GM19452 (cell line): Measurements from ENCODE around the gene CYP2W1.
"Not testable (repeated sequence)": the region's sequence is repeated elsewhere in the genome, so short reads cannot be mapped to it uniquely, and the experiment has no call there.

Experiments
- ATAC-seq: cut with Tn5 transposase; IDR thresholded peaks from one replicate; pipeline ENCODE4 v1.9.1; 2021; ENCODE audit not compliant: unreplicated experiment

The CYP2W1 gene

GRCh38 chr7:1025743-1026581, 43.0 kb downstream of the CYP2W1 start:
- ATAC-seq, result no peak

- no peak for ATAC-seq
Observed at GRCh38 chr7:1026721-1027161, 43.8 kb downstream of the CYP2W1 start.

GRCh38 chr7:1027242-1028043, 44.5 kb downstream of the CYP2W1 start:
- ATAC-seq, result peak; percentile 6

GRCh38 chr7:1028044-1028770, 45.2 kb downstream of the CYP2W1 start:
- peak; percentile 48 for ATAC-seq

- ATAC-seq, result no peak
Observed at GRCh38 chr7:1028775-1029636, 46.0 kb downstream of the CYP2W1 start.

GRCh38 chr7:1029637-1030443, 46.9 kb downstream of the CYP2W1 start:
- no peak for ATAC-seq

- ATAC-seq, result no peak
Observed at GRCh38 chr7:1030444-1031070, 47.6 kb downstream of the CYP2W1 start.

GRCh38 chr7:1031716-1032455, 48.9 kb downstream of the CYP2W1 start:
- ATAC-seq, result no peak

DNA sequence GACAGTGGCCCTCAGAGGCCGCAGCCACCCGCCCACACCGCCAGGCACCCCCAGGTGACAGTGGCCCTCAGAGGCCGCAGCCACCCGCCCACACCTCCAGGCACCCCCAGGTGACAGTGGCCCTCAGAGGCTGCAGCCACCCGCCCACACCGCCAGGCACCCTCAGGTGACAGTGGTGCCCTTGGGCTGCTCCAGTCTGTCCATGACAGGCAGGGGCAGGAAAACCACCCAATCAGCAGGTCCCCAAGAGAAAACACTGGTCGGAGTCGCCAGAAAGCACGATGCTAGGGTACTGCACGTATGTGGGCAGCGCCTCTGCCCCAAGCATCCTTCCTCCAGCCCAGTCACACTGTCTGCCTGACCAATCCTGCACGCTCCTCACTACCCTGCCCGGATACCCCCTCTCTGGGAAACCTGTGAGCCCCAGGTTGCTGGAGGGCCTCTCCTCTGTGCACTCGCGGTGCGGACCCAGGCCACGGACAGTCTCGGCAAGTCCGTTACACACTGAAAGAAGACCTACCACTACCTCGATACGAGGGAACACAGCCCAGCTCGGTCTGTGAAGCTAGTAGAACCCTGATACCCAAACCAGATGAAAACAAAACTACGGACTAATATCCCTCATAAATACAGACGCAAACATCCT, 49.7 kb downstream of the CYP2W1 start:
- no peak for ATAC-seq

DNA sequence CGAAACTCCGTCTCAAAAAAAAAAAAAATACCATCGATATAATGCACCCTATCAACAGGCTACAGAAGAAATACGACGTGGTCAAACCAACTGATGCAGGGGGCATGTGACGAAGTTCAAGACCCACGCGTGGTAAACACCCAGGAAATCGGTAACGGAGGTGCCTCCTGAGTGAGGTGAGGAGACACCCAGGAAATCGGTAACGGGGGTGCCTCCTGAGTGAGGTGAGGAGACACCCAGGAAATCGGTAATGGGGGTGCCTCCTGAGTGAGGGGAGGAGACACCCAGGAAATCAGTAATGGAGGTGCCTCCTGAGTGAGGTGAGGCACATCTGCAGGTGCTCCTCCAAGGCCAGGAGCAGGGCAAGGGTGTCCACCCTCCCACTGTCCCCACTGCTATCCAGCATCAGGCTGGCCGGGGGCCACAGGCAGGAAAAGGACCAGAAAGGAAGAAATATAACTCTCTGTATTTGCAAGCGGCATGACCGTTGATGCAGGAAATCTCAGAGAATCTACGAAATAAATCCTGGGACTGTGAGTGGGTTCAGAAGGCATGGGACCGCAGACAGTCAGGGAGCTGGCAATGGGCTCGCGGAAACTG, 50.7 kb downstream of the CYP2W1 start:
- ATAC-seq, result no peak

DNA sequence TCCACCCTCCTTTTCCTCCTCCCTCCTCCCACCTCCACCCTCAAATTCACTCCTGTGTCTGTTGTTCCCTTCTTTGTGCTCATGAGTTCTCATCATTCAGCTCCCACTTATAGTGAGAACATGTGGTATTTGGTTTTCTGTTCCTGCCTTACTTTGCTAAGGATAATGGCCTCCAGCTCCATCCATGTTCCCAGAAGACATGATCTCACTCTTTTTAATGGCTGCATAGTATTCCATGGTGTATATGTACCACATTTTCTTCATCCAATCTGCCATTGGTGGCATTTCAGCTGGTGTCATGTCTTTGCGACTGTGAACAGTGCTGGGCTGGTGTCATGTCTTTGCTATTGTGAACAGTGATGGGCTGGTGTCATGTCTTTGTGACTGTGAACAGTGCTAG, 51.8 kb downstream of the CYP2W1 start:
- ATAC-seq, result not testable (repeated sequence)

DNA sequence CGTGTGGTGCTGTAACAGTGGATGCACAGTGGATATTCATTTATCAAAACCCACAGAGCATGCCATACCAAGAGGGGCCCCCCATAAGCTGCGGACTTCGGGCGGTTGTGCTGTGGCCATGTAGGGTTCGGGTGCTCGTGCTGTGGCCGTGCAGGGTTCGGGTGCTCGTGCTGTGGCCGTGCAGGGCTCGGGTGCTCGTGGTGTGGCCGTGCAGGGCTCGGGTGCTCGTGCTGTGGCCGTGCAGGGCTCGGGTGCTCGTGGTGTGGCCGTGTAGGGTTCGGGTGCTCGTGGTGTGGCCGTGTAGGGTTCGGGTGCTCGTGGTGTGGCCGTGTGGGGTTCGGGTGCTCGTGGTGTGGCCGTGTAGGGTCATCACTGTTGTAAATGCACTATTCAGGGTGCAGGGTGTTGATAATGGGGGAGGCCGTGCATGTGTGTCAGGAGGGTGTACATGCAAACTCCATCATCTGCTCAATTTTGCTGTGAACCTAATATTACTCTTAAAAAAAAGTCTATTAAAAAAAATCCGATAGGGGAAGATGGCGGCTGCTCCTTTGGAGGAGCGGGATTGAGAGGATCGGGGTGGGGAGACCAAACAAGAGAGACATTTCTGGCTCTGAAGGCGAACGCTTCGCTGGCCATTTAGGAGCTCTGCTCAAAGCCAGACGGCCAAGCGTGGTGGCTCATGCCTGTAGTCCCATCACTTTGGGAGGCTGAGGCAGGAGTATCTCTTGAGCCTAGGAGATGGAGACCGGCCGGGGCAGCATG, 53.4 kb downstream of the CYP2W1 start:
- not testable (repeated sequence) for ATAC-seq
